Posterior vena cava (tissue), 2 donors: Measurements from ENCODE around the gene MOB3B. TPM values are rescaled to one million over a fixed set of nuclear protein-coding genes. Genes with fewer than 3 reads are reported as not detected.

Source experiments
- DNase-seq: peaks from one replicate; pipeline ENCODE4 v3.0.0-alpha.2; 2020; ENCODE audit warnings: low spot score
- intact Hi-C, 2 donors: fragments of 100-400 bp; cut with DNase I; formaldehyde crosslinking; loops; one replicate each; pipeline versions ENCODE4 v1.14.1 to v1.14.2; 2022 to 2023
- total RNA-seq, 2 donors: library from RNA; stranded (reverse); fragmentation: NEBNext Ultra II Directional; extraction: Animal tissue kit (Norgen Biotek cat#: 25700); gene quantifications; one replicate each; pipeline ENCODE4 v1.2.1, GENCODE V29; 2021
- donor health status: DM: yes; HTN: yes; CAD: no.
- donor health status: DM: yes; HTN: yes; CAD: no.

MOB3B gene
- total RNA-seq, 2 donors from 2014 or later: 3.2 to 4.0 TPM

- no peak for DNase-seq
- intact Hi-C loops: loop anchor here in 1 of 2 donors (10.0 kb wide), 1 partner anchor 62 kb away; no protein-coding TSS in a partner anchor
Observed at GRCh38 chr9:27412963-27413362, 116.7 kb downstream of the MOB3B start.

GRCh38 chr9:27412081-27412480 is 117.5 kb downstream of the MOB3B start:
- intact Hi-C loops: loop anchor here in 1 of 2 donors (10.0 kb wide), 1 partner anchor 63 kb away; no protein-coding TSS in a partner anchor
- no peak for DNase-seq

GRCh38 chr9:27408482-27408881 is 121.1 kb downstream of the MOB3B start:
- intact Hi-C loops: no loop called here
- DNase-seq: no peak

- no peak for DNase-seq
- intact Hi-C loops: no loop called here
Observed at GRCh38 chr9:27408001-27408400, 121.6 kb downstream of the MOB3B start.

- no peak for DNase-seq
- intact Hi-C loops: no loop called here
Observed at GRCh38 chr9:27407491-27407890, 122.1 kb downstream of the MOB3B start.

- DNase-seq: no peak
- intact Hi-C loops: no loop called here
Observed at GRCh38 chr9:27404661-27405060, 125.0 kb downstream of the MOB3B start.

- no peak for DNase-seq
- intact Hi-C loops: no loop called here
Observed at GRCh38 chr9:27402626-27403025, 127.0 kb downstream of the MOB3B start.

- intact Hi-C loops: no loop called here
- DNase-seq: no peak
Observed at GRCh38 chr9:27400334-27400880, 129.2 kb downstream of the MOB3B start.

- no peak for DNase-seq
- intact Hi-C loops: no loop called here
Observed at GRCh38 chr9:27398982-27399653, 130.5 kb downstream of the MOB3B start.

- intact Hi-C loops: loop anchor here in 1 of 2 donors (2.0 kb wide), 1 partner anchor 46 kb away; no protein-coding TSS in a partner anchor
Observed at GRCh38 chr9:27396495-27396894, 133.1 kb downstream of the MOB3B start.

GRCh38 chr9:27395484-27395921 is 134.1 kb downstream of the MOB3B start:
- DNase-seq: no peak
- intact Hi-C loops: no loop called here

More at GRCh38 chr9:27396495-27396894, 133.1 kb downstream of the MOB3B start:
- no peak for DNase-seq

GRCh38 chr9:27394826-27395201 is 134.8 kb downstream of the MOB3B start:
- intact Hi-C loops: no loop called here
- DNase-seq: no peak

GRCh38 chr9:27394154-27394825 is 135.3 kb downstream of the MOB3B start:
- intact Hi-C loops: no loop called here
- no peak for DNase-seq

GRCh38 chr9:27393054-27393846 is 136.4 kb downstream of the MOB3B start:
- no peak for DNase-seq
- intact Hi-C loops: no loop called here

GRCh38 chr9:27392451-27392850 is 137.2 kb downstream of the MOB3B start:
- no peak for DNase-seq
- intact Hi-C loops: no loop called here

GRCh38 chr9:27391040-27391895 is 138.3 kb downstream of the MOB3B start:
- DNase-seq: no peak
- intact Hi-C loops: no loop called here

- DNase-seq: no peak
- intact Hi-C loops: no loop called here
Observed at GRCh38 chr9:27388150-27388549, 141.5 kb downstream of the MOB3B start.

- DNase-seq: no peak
- intact Hi-C loops: no loop called here
Observed at GRCh38 chr9:27387722-27388121, 141.9 kb downstream of the MOB3B start.

GRCh38 chr9:27386571-27387091 is 143.0 kb downstream of the MOB3B start:
- intact Hi-C loops: no loop called here
- no peak for DNase-seq
